Heart left ventricle (tissue), 16 donors: Measurements from ENCODE around the gene KDM8. TPM values are rescaled to one million over a fixed set of nuclear protein-coding genes. Genes with fewer than 3 reads are reported as not detected.
A peak's percentile ranks its signal among the peaks of the same experiment; 100 is the strongest.

Experiments used
- ATAC-seq, 4 donors: fragments of 200-7000 bp; cut with Tn5 transposase; one replicate each; pipeline ENCODE4 v1.9.1; 2020 to 2022; ENCODE audit warnings: moderate library complexity in 4 of 4, mild to moderate bottlenecking in 3 of 4, moderate number of reproducible peaks in 1 of 4
- DNase-seq, 5 donors: peaks; one replicate each; pipeline ENCODE4 v3.0.0-alpha.2; 2020
- H3K27ac ChIP-seq, 12 donors: fragments of 200-600 bp; sonication (generic) in 4 of 12; one replicate each; pipeline versions ENCODE4 v1.5.0 to v1.8.0; 2016 to 2022; ENCODE audit warnings: mild to moderate bottlenecking in 2 of 12
- H3K27me3 ChIP-seq, 9 donors: fragments of 200-600 bp; sonication (generic) in 2 of 9; one replicate each; pipeline versions ENCODE4 v1.5.1 to v1.8.0; 2016 to 2022; ENCODE audit warnings: mild to moderate bottlenecking in 3 of 9
- H3K36me3 ChIP-seq, 9 donors: fragments of 200-600 bp; sonication (generic) in 2 of 9; one replicate each; pipeline versions ENCODE4 v1.5.0 to v1.8.0; 2018 to 2022; ENCODE audit warnings: mild to moderate bottlenecking in 2 of 9
- H3K4me1 ChIP-seq, 12 donors: fragments of 200-600 bp; sonication (generic) in 4 of 12; one replicate each; pipeline versions ENCODE4 v1.5.0 to v1.8.0; 2016 to 2022; ENCODE audit warnings: mild to moderate bottlenecking in 3 of 12
- H3K4me3 ChIP-seq, 12 donors: fragments of 200-600 bp; sonication (generic) in 4 of 12; one replicate each; pipeline versions ENCODE4 v1.5.0 to v1.8.0; 2017 to 2022; ENCODE audit warnings: mild to moderate bottlenecking in 9 of 12, moderate library complexity in 4 of 12
- H3K9me3 ChIP-seq, 12 donors: fragments of 200-600 bp; sonication (generic) in 4 of 12; one replicate each; pipeline versions ENCODE4 v1.5.0 to v1.8.0; 2016 to 2022; ENCODE audit warnings: mild to moderate bottlenecking in 1 of 12
- POLR2A ChIP-seq, 2 donors: fragments of 450-650 bp; IDR thresholded peaks; one replicate each; pipeline ENCODE4 v1.6.1; 2017; ENCODE audit warnings: antibody characterized with exemption in 2 of 2, mild to moderate bottlenecking in 2 of 2, moderate library complexity in 2 of 2
- WGBS, 4 donors: extraction: QIAGEN DNeasy Blood & Tissue Kit in 2 of 4; methylation state at CpG; one replicate each; pipeline versions ENCODE4 v1.1.5 to v1.1.7; 2013 to 2018; 5-methylcytosine and 5-hydroxymethylcytosine counted together
- intact Hi-C, 10 donors: fragments of 100-400 bp; cut with DNase I; formaldehyde crosslinking; loops; one replicate each; pipeline versions ENCODE4 v1.11.1 to v1.14.2; 2022
- polyA plus RNA-seq, 2 donors: library from polyadenylated mRNA; stranded (reverse); fragments of 200-250 nt; gene quantifications; one replicate each; pipeline ENCODE4 v1.2.3, GENCODE V29; 2013
- total RNA-seq, 9 donors: library from RNA; depleted of rRNA in 2 of 9; stranded (reverse); fragments of >200 nt in 2 of 9; fragmentation: NEBNext Ultra II Directional in 3 of 9; extraction: Animal tissue kit (Norgen Biotek cat#: 25700) in 3 of 9; gene quantifications; one replicate each; pipeline versions ENCODE4 v1.1.0 to v1.2.4, GENCODE V29; 2016 to 2023
- TF ChIP-seq, protein P1 (sequence below), 12 donors: fragments of 200-600 bp; sonication (generic) in 4 of 12; IDR thresholded peaks; one replicate each; pipeline versions ENCODE4 v1.5.0 to v1.8.0; 2018 to 2022; ENCODE audit warnings: antibody characterized with exemption in 12 of 12, mild to moderate bottlenecking in 5 of 12
- donor health status: ischemic (EF 13 %, LVEDD 7.1; RV severe dilation, severe dysfunction).
- donor health status: healthy with polysubstance abuse.
- donor health status: DM: no; HTN: yes; CAD: no.
- donor health status: DM: no; HTN: no; CAD: no.
- donor health status: ischemic (EF 25% LVEDD 6.9; RV normal size, moderate dysfunction).
- donor health status: ischemic (EF 25% LVEDD 5.7; RV mildly dilated, moderate dysfunction).
- donor health status: healthy.
- donor health status: DM: yes; HTN: yes; CAD: no.
- donor health status: ischemic (EF 35%, LVEDD 5.7; RV mildly dilated, moderate dysfunction).
- donor health status: nonischemic (EF 11% LVEDD 7.7; RV severe dilation, severe dysfunction).
- donor health status: DM: yes; HTN: yes; CAD: no.
- donor health status: PGD.
- donor health status: ischemic (EF 29% LVEDD 5.4; RV normal size, mild dysfunction).
- donor health status: nonischemic (EF 23%, LVEDD 6.1; RV moderate dilation, normal function).

KDM8 gene
- total and polyA plus RNA-seq, 11 donors, result 1.4 to 8.4 (median 3.5) TPM

DNA sequence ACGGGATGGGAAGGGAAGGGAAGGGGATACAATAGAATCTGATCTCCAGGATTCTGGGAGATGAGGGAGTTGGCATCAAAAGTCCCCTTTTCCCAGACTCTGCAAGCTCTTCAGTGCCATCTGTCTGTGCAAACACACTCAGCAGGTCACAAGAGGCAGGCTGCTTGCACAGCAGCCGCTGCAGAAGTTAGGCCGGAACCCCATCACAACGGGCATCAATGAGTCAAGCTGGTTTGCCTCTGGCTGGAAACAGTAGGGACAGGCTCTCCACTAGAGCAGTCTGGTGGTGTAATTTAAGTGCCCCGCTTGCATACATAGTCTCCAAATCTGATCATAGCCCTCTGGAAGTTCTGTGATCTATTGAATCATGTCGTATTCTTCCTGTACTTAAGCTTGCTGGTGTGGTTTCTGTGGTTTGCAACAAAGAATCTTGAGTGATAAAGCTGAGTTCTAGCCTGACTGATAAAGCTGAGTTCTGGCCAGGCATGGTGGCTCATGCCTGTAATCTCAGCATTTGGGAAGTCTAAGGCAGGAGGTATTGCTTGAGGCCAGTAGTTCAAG lies 33.7 kb upstream of the KDM8 start:
- H3K4me1 ChIP-seq, result peaks cover 0 to 11% (median 0%) of the 10 kb centered on the region in 12 donors
- 48 to 59% (median 57%) methylated on average over 4 to 6 of the region's 6 CpGs for WGBS, 4 donors
- H3K27ac ChIP-seq, result no peak overlapping the region
- no peaks in the 10 kb centered on the region for H3K36me3 ChIP-seq
- TF ChIP-seq, protein P1, sequence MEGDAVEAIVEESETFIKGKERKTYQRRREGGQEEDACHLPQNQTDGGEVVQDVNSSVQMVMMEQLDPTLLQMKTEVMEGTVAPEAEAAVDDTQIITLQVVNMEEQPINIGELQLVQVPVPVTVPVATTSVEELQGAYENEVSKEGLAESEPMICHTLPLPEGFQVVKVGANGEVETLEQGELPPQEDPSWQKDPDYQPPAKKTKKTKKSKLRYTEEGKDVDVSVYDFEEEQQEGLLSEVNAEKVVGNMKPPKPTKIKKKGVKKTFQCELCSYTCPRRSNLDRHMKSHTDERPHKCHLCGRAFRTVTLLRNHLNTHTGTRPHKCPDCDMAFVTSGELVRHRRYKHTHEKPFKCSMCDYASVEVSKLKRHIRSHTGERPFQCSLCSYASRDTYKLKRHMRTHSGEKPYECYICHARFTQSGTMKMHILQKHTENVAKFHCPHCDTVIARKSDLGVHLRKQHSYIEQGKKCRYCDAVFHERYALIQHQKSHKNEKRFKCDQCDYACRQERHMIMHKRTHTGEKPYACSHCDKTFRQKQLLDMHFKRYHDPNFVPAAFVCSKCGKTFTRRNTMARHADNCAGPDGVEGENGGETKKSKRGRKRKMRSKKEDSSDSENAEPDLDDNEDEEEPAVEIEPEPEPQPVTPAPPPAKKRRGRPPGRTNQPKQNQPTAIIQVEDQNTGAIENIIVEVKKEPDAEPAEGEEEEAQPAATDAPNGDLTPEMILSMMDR (IDR thresholded peaks at IDR 0.05), result peak in 1 of 12 donors; percentile 7
- TF ChIP-seq POLR2A (IDR thresholded peaks at IDR 0.05), result no peak
- no peak overlapping the region for H3K4me3 ChIP-seq
- ATAC-seq, result peak in 1 of 4 donors; percentile 27
- H3K27me3 ChIP-seq, result no peaks in the 10 kb centered on the region
- peaks cover 0 to 9% (median 0%) of the 10 kb centered on the region in 12 donors for H3K9me3 ChIP-seq
- intact Hi-C loops, result loop anchor here in 2 of 10 donors (5.0 to 10.0 kb wide), 2 partner anchors 195 to 208 kb away; no protein-coding TSS in a partner anchor
- no peak for DNase-seq

DNA sequence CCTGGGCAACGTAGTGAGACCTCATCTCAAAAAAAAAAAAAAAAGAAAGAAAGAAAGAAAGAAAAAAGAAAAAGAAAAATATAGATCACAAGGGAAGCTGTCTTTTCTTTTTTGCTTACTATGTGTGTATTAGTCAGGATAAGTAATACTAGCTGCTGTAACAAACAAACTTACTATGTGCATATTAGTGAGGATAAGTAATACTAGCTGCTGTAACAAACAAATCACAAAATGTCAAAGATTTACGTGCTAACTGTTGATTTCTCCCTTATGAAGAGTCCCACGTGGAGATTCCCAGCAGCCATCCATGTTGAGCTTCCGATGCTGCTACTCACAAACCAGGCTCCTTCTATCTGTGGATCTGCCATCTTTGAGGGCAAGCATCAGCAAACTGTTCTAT lies 31.7 kb upstream of the KDM8 start:
- H3K9me3 ChIP-seq, result peaks cover 0 to 9% (median 0%) of the 10 kb centered on the region in 12 donors
- H3K36me3 ChIP-seq, result no peaks in the 10 kb centered on the region
- no peak for TF ChIP-seq POLR2A (IDR thresholded peaks at IDR 0.05)
- TF ChIP-seq, protein P1 (IDR thresholded peaks at IDR 0.05), result no peak
- H3K4me1 ChIP-seq, result peaks cover 0 to 11% (median 0%) of the 10 kb centered on the region in 12 donors
- ATAC-seq (no peak), DNase-seq (no peak)
- no peak overlapping the region for H3K4me3 ChIP-seq
- H3K27ac ChIP-seq, result no peak overlapping the region
- intact Hi-C loops, result loop anchor here in 2 of 10 donors (5.0 to 10.0 kb wide), 2 partner anchors 193 to 206 kb away; no protein-coding TSS in a partner anchor
- WGBS, 4 donors, result 59 to 90% (median 77%) methylated on average over 4 of the region's 4 CpGs
- no peaks in the 10 kb centered on the region for H3K27me3 ChIP-seq

DNA sequence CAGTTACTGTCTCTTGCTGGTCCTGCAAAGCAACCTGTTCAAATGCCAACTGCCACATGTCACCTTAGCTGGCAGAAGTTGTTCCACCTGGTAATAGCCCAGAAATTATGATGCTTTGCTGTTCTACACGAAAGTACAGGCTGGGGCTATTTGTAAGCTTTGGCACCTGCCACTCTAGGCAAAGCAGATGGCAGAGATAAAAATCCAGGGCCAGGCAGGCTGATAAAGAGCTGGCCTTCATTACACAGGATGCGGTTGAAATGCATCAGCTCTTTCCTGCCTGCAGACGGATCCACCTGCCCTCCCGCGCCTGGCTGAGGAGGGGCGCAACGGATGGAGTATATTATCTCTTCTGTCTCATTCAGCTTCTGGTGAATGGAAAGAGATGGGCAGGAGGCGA lies 29.3 kb upstream of the KDM8 start:
- H3K4me3 ChIP-seq, result no peak overlapping the region
- H3K36me3 ChIP-seq, result no peaks in the 10 kb centered on the region
- intact Hi-C loops, result loop anchor here in 2 of 10 donors (5.0 to 10.0 kb wide), 2 partner anchors 191 to 203 kb away; no protein-coding TSS in a partner anchor
- no peak for ATAC-seq
- TF ChIP-seq, protein P1 (IDR thresholded peaks at IDR 0.05), result no peak
- no peak for TF ChIP-seq POLR2A (IDR thresholded peaks at IDR 0.05)
- H3K27me3 ChIP-seq, result no peaks in the 10 kb centered on the region
- peak overlapping the region in 1 of 12 donors; percentile 42 for H3K27ac ChIP-seq
- no peak for DNase-seq
- WGBS, 4 donors, result 34 to 49% (median 39%) methylated on average over 8 of the region's 8 CpGs
- peaks cover 0 to 11% (median 0%) of the 10 kb centered on the region in 12 donors for H3K4me1 ChIP-seq
- H3K9me3 ChIP-seq, result peaks cover 0 to 9% (median 0%) of the 10 kb centered on the region in 12 donors

DNA sequence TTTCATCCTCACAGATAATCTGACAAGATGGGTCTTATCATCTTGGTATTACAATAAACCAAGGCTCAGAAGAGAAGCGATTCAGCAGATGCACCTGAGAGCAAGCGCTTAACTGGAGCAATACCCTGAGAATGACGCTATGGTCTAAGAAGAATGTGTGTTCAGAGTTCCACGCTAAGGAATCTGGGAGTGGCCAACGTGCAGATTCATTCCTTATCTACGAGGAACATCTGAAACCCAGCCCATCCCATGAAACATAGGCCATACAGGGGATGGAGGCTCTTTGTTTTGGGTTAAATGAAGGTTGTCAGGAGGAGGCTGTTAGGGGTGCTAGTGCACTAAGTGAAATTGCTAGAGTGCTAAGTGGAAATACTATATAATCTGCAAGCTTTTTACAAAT lies 28.5 kb upstream of the KDM8 start:
- WGBS, 4 donors, result 45 to 56% (median 50%) methylated on average over 6 of the region's 6 CpGs
- H3K27me3 ChIP-seq, result no peaks in the 10 kb centered on the region
- H3K27ac ChIP-seq, result no peak overlapping the region
- H3K36me3 ChIP-seq, result no peaks in the 10 kb centered on the region
- peaks cover 0 to 19% (median 0%) of the 10 kb centered on the region in 12 donors for H3K4me1 ChIP-seq
- intact Hi-C loops, result loop anchor here in 3 of 10 donors (5.0 to 10.0 kb wide), 3 partner anchors 190 to 283 kb away; no protein-coding TSS in a partner anchor
- TF ChIP-seq, protein P1 (IDR thresholded peaks at IDR 0.05), result no peak
- no peak for TF ChIP-seq POLR2A (IDR thresholded peaks at IDR 0.05)
- no peak overlapping the region for H3K4me3 ChIP-seq
- peaks cover 0 to 9% (median 0%) of the 10 kb centered on the region in 12 donors for H3K9me3 ChIP-seq
- ATAC-seq (no peak), DNase-seq (no peak)
